Lower leg skin (tissue), 3 donors: ENCODE results near the gene CDK18.

Experiments used
- CTCF ChIP-seq, 3 donors: fragments of 450-650 bp; IDR thresholded peaks; one replicate each; pipeline ENCODE4 v1.5.1; 2016; ENCODE audit warnings: antibody characterized with exemption in 3 of 3, mild to moderate bottlenecking in 3 of 3, moderate library complexity in 2 of 3
- POLR2A ChIP-seq, 2 donors: fragments of 450-650 bp; IDR thresholded peaks; one replicate each; pipeline ENCODE4 v1.6.1; 2016 to 2017; ENCODE audit warnings: antibody characterized with exemption in 2 of 2, mild to moderate bottlenecking in 1 of 2, moderate library complexity in 1 of 2

DNA sequence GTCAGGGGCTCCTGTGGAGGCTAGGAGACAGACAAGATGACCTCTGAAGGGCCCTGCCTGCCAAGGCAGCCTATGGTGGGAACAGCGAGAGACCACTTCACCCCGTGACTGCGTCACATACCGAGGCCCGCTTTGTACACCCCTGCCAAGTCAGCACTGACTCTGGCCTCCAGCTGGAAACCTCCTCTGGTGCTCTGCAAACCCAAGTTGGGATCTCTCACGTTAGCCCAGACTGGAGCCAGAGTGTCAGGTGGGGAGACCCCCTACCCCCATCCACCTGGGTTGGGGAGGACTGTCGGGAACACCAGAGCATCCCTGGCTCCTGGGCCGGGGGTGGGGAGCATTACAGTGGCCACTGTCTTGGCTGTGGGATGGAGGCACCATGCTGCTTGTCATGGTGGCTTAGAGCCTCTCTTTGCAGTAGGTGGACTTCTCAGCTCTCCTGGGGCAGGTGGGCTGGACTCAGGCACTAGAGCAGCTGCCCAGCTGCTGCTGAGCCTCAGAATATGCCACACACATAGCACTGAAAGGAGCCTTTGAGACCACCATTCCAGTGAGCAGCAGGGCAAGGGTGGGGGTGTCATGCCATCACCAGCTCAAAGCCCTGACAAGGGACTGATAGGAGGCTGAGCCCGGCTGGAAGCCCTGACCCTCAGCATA is 77.0 kb downstream of the CDK18 start:
- TF ChIP-seq POLR2A (IDR thresholded peaks at IDR 0.05) (no peak), CTCF (IDR thresholded peaks at IDR 0.05) (no peak)
